IMR-90 (cell line): ENCODE data around the gene COL2A1. TPM values are rescaled to one million over a fixed set of nuclear protein-coding genes. Genes with fewer than 3 reads are reported as not detected.

Experiments used
- ATAC-seq: fragments of 200-7000 bp; cut with Tn5 transposase; 2 replicates; pipeline ENCODE4 v1.9.1; 2020; ENCODE audit warnings: low read depth, mild to moderate bottlenecking, moderate library complexity
- BruUV-seq: library from RNA; stranded (reverse); fragments of 400-500 nt; replicated peaks from 2 replicates; lab custom pipeline; 2021; lab: Mats Ljungman, UMichigan
- CTCF ChIA-PET: fragments of 300-600 bp; formaldehyde crosslinking; extraction: SDS; loops from one replicate; lab custom pipeline; 2021; ENCODE audit warnings: antibody characterized with exemption; lab: Yijun Ruan, JAX
- POLR2A ChIA-PET: fragments of 300-600 bp; sonication (Branson Sonifier 250); formaldehyde crosslinking; loops from one replicate; lab custom pipeline; 2022; ENCODE audit warnings: antibody characterized with exemption; ENCODE audit not compliant: unreplicated experiment; lab: Charles Lee
- DNase-seq: peaks from one replicate; pipeline ENCODE4 v3.0.0; 2013
- H2AFZ ChIP-seq: replicated peaks from 2 replicates; pipeline ENCODE3; 2013; ENCODE audit warnings: low read length, mild to moderate bottlenecking; ENCODE audit not compliant: poor library complexity
- H2AK5ac ChIP-seq: 2 replicates; pipeline ENCODE4 v1.6.1; 2013; ENCODE audit warnings: low read depth, low read length, inconsistent platforms
- H2AK9ac ChIP-seq: replicated peaks from 2 replicates; pipeline ENCODE3; 2013; ENCODE audit warnings: mild to moderate bottlenecking, low read depth, low read length, moderate library complexity; ENCODE audit not compliant: poor library complexity
- H2BK120ac ChIP-seq: 2 replicates; pipeline ENCODE4 v1.6.1; 2013; ENCODE audit warnings: low read depth, low read length, inconsistent platforms
- H2BK15ac ChIP-seq: 3 replicates; pipeline ENCODE4 v1.6.1; 2013; ENCODE audit warnings: low read depth, low read length, inconsistent platforms
- H2BK20ac ChIP-seq: 2 replicates; pipeline ENCODE4 v1.6.1; 2013; ENCODE audit warnings: low read depth, mild to moderate bottlenecking, inconsistent platforms, low read length, moderate library complexity
- H2BK5ac ChIP-seq: 2 replicates; pipeline ENCODE4 v1.6.1; 2013; ENCODE audit warnings: mild to moderate bottlenecking, low read depth, low read length, inconsistent platforms; ENCODE audit not compliant: poor library complexity, severe bottlenecking
- H3K14ac ChIP-seq: replicated peaks from 2 replicates; pipeline ENCODE4 v1.6.1; 2013; ENCODE audit warnings: low read depth, low read length, inconsistent platforms
- H3K18ac ChIP-seq: 2 replicates; pipeline ENCODE4 v1.6.1; 2013; ENCODE audit warnings: low read depth, low read length, control low read depth
- H3K23ac ChIP-seq: 2 replicates; pipeline ENCODE4 v1.6.1; 2013; ENCODE audit warnings: low read depth, low read length, inconsistent platforms
- H3K27ac ChIP-seq: 2 replicates; pipeline ENCODE4 v1.5.1; 2013; ENCODE audit warnings: mild to moderate bottlenecking, control low read depth, low read length; ENCODE audit not compliant: insufficient read depth
- H3K27me3 ChIP-seq: 2 replicates; pipeline ENCODE4 v1.6.1; 2013; ENCODE audit warnings: low read length; ENCODE audit not compliant: control insufficient read depth, insufficient read depth
- H3K36me3 ChIP-seq: 2 replicates; pipeline ENCODE4 v1.6.1; 2013; ENCODE audit warnings: low read length, mixed read lengths; ENCODE audit not compliant: control insufficient read depth, insufficient read depth
- H3K4ac ChIP-seq: 2 replicates; pipeline ENCODE4 v1.6.1; 2013; ENCODE audit warnings: low read depth, low read length, inconsistent platforms
- H3K4me1 ChIP-seq: 2 replicates; pipeline ENCODE4 v1.6.1; 2013; ENCODE audit warnings: low read length, mixed read lengths; ENCODE audit not compliant: control insufficient read depth, insufficient read depth
- H3K4me2 ChIP-seq: 2 replicates; pipeline ENCODE4 v1.6.1; 2013; ENCODE audit warnings: low read depth, mild to moderate bottlenecking, control low read depth, low read length, moderate library complexity
- H3K4me3 ChIP-seq: 2 replicates; pipeline ENCODE4 v1.5.1; 2013; ENCODE audit warnings: low read depth, mild to moderate bottlenecking, control low read depth, low read length, moderate library complexity; ENCODE audit not compliant: insufficient read depth
- H3K56ac ChIP-seq: 2 replicates; pipeline ENCODE4 v1.6.1; 2013; ENCODE audit warnings: low read length, inconsistent platforms; ENCODE audit not compliant: insufficient read depth; ENCODE audit errors: extremely low read depth
- H3K79me1 ChIP-seq, 2 experiments: 2 replicates each; pipeline ENCODE4 v1.6.1; 2013; ENCODE audit warnings: low read length in 2 of 2, inconsistent platforms in 1 of 2, low read depth in 1 of 2
- H3K9ac ChIP-seq: 2 replicates; pipeline ENCODE4 v1.6.1; 2013; ENCODE audit warnings: low read depth, low read length, control low read depth
- H3K9me1 ChIP-seq: 2 replicates; pipeline ENCODE4 v1.6.1; 2013; ENCODE audit warnings: low read length, inconsistent platforms; ENCODE audit not compliant: insufficient read depth
- H3K9me3 ChIP-seq: 2 replicates; pipeline ENCODE4 v1.6.1; 2013; ENCODE audit warnings: low read length; ENCODE audit not compliant: control insufficient read depth, insufficient read depth
- H4K20me1 ChIP-seq: 2 replicates; pipeline ENCODE4 v1.6.1; 2013; ENCODE audit warnings: low read length, inconsistent platforms; ENCODE audit not compliant: insufficient read depth
- H4K5ac ChIP-seq: 2 replicates; pipeline ENCODE4 v1.6.1; 2013; ENCODE audit warnings: mild to moderate bottlenecking, low read depth, low read length, control low read depth
- H4K8ac ChIP-seq, 2 experiments: 2 replicates each; pipeline ENCODE4 v1.6.1; 2013; ENCODE audit warnings: low read depth in 2 of 2, low read length in 2 of 2, control low read depth in 1 of 2, inconsistent platforms in 1 of 2
- H4K91ac ChIP-seq: 2 replicates; pipeline ENCODE4 v1.6.1; 2013; ENCODE audit warnings: low read depth, low read length, inconsistent platforms; ENCODE audit not compliant: insufficient read depth
- BHLHE40 ChIP-seq: fragments of 150-350 bp; IDR thresholded peaks from 2 replicates; pipeline ENCODE4 v1.6.1; 2016; ENCODE audit warnings: mild to moderate bottlenecking, low read depth, low read length
- CEBPB ChIP-seq: IDR thresholded peaks from 2 replicates; pipeline ENCODE4 v1.6.1; 2012; ENCODE audit warnings: low read depth, low read length, improper control_type of control experiment
- CHD1 ChIP-seq: IDR thresholded peaks from 2 replicates; pipeline ENCODE4 v1.6.1; 2012; ENCODE audit warnings: low read depth, low read length, improper control_type of control experiment
- FOS ChIP-seq: fragments of 150-350 bp; IDR thresholded peaks from 2 replicates; pipeline ENCODE4 v1.6.1; 2016; ENCODE audit warnings: low read depth, low read length
- MAZ ChIP-seq: IDR thresholded peaks from 2 replicates; pipeline ENCODE4 v1.6.1; 2012; ENCODE audit warnings: low read depth, mild to moderate bottlenecking, low read length, improper control_type of control experiment, moderate library complexity, borderline replicate concordance
- RAD21 ChIP-seq: IDR thresholded peaks from 2 replicates; pipeline ENCODE4 v1.6.1; 2012; ENCODE audit warnings: low read length, improper control_type of control experiment
- RCOR1 ChIP-seq: IDR thresholded peaks from 2 replicates; pipeline ENCODE4 v1.6.1; 2012; ENCODE audit warnings: mild to moderate bottlenecking, low read length, improper control_type of control experiment; ENCODE audit not compliant: insufficient replicate concordance
- USF2 ChIP-seq: fragments of 150-350 bp; IDR thresholded peaks from 2 replicates; pipeline ENCODE4 v1.6.1; 2017; ENCODE audit warnings: mild to moderate bottlenecking, antibody characterized with exemption, low read length, low read depth
- WGBS, 2 experiments: methylation state at CpG; one replicate each; pipeline versions ENCODE4 v1.1.5 to v1.1.7; 2013; ENCODE audit warnings: missing lambda C conversion rate in 2 of 2; ENCODE audit not compliant: insufficient read length in 1 of 2; ENCODE audit errors: extremely low coverage in 2 of 2; 5-methylcytosine and 5-hydroxymethylcytosine counted together
- dilution Hi-C: fragments of 300-500 bp; cut with HindIII; formaldehyde crosslinking; loops from one replicate; pipeline ENCODE4 v1.14.3; 2018; ENCODE audit warnings: low sequenced_read_pairs; ENCODE audit not compliant: unreplicated experiment
- in situ Hi-C: fragments of 300-500 bp; cut with MboI; formaldehyde crosslinking; loops from 3 replicates; pipeline ENCODE4 v1.14.3; 2019; ENCODE audit warnings: low sequenced_read_pairs, inconsistent platforms, mixed read lengths
- intact Hi-C: fragments of 100-400 bp; cut with micrococcal nuclease; formaldehyde crosslinking; loops from 2 replicates; pipeline ENCODE4 v1.10.0; 2022
- polyA plus RNA-seq, 3 experiments: library from polyadenylated mRNA; depleted of rRNA; stranded (reverse); fragments of >200 nt; gene quantifications; 2 replicates each; pipeline ENCODE4 v1.2.3, GENCODE V29; 2012; ENCODE audit warnings: low replicate concordance in 1 of 3
- total RNA-seq: library from RNA; depleted of rRNA; stranded (reverse); fragments of >200 nt; gene quantifications from 2 replicates; pipeline ENCODE4 v1.2.3, GENCODE V29; 2012
- TF ChIP-seq, protein P1 (sequence below): fragments of 150-350 bp; IDR thresholded peaks from 2 replicates; pipeline ENCODE4 v1.6.1; 2016; ENCODE audit warnings: low read depth, mild to moderate bottlenecking, low read length, moderate library complexity, borderline replicate concordance

The COL2A1 gene
- total and polyA plus RNA-seq, 2 of the 4 experiments (the other 2 are of a cell fraction), result 0.05 TPM; not detected in 1

- Histone ChIP-seq H4K91ac (no peak overlapping the region), H3K4me1 (no peaks in the 10 kb centered on the region; the same call in 1 of the 2 replicates), H2BK15ac (no peak overlapping the region), H4K20me1 (no peaks in the 10 kb centered on the region), H2BK120ac (no peak overlapping the region), H3K9me1 (no peaks in the 10 kb centered on the region), H3K23ac (no peak overlapping the region), H3K36me3 (no peaks in the 10 kb centered on the region), H3K4ac (no peak overlapping the region), H3K79me1 (no peaks in the 10 kb centered on the region), H2BK20ac (no peak overlapping the region), H2BK5ac (no peak overlapping the region), H3K27ac (no peak overlapping the region), H2AFZ (no peak overlapping the region), H3K18ac (no peak overlapping the region), H3K27me3 (peaks cover 69% of the 10 kb centered on the region), H3K9ac (no peak overlapping the region), H3K4me3 (no peak overlapping the region), H3K14ac (no peak overlapping the region), H4K5ac (no peak overlapping the region), H3K56ac (no peak overlapping the region), H2AK9ac (no peak overlapping the region), H3K9me3 (no peaks in the 10 kb centered on the region), H4K8ac (no peak overlapping the region), H3K4me2 (no peak overlapping the region), H2AK5ac (no peak overlapping the region)
- in situ Hi-C loops, result no loop called here
- CTCF ChIA-PET, result no interaction called here
- DNase-seq (no peak), ATAC-seq (no peak)
- BruUV-seq, result no TSS peak
- POLR2A ChIA-PET, result no interaction called here
- dilution Hi-C loops, result no loop called here
- intact Hi-C loops, result no loop called here
- no CpG with 5 or more reads among the region's 3 CpGs for WGBS, 2 experiments
- TF ChIP-seq RAD21 (no peak), CEBPB (no peak), BHLHE40 (no peak), USF2 (no peak), CHD1 (no peak), FOS (no peak), RCOR1 (no peak), MAZ (no peak)
- TF ChIP-seq, protein P1, sequence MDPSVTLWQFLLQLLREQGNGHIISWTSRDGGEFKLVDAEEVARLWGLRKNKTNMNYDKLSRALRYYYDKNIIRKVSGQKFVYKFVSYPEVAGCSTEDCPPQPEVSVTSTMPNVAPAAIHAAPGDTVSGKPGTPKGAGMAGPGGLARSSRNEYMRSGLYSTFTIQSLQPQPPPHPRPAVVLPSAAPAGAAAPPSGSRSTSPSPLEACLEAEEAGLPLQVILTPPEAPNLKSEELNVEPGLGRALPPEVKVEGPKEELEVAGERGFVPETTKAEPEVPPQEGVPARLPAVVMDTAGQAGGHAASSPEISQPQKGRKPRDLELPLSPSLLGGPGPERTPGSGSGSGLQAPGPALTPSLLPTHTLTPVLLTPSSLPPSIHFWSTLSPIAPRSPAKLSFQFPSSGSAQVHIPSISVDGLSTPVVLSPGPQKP, result no peak
These were observed 15.5 kb upstream of the COL2A1 start for GRCh38 chr12:48019639-48020265.
